HK-2 (cell line): ENCODE data around the gene DYRK4.

Experiments used
- DNase-seq: peaks from one replicate; pipeline ENCODE4 v3.0.0-alpha.2; 2018; ENCODE audit not compliant: unreplicated experiment

The DYRK4 gene

DNA sequence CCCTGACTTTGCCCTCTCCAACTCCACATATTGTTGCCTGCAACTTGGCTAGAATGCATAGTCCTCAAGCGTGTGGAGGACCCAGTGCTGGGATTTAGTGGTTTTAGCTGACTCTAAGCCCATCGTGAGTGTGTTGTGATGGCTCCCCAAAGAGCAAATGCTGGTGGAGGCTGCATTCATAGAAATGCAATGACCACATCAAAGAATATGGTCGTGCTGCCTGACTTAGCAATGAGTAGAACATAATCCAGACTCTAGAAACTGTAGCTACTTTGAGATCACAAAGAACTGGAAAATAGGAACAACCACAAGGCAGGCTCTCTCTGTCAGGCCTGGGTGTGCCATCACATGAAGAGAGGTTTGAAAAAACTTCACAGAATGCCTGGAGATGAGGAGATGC is 1.3 kb downstream of the DYRK4 start:
- no peak for DNase-seq

DNA sequence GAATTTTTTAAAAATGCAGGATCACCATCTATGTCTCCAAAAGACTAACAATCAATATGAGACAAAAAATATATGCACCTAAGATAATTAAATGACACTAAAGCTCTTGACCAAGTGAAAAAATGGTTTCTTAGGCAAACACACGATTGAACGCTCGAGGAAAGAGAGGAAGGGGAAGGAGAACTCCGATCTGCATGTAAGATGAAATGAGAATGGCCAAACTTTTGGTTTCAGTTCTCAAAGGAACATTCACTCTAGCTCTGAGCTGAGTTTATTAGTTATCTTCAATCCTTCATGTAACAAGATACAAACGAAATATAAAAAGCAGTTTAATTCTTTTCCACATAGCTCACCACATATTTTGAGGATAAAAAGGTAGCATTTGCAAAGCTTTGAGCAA is 2.8 kb downstream of the DYRK4 start:
- DNase-seq = no peak

GRCh38 chr12:4566474-4566873 is 4.5 kb downstream of the DYRK4 start:
- DNase-seq = no peak

DNA sequence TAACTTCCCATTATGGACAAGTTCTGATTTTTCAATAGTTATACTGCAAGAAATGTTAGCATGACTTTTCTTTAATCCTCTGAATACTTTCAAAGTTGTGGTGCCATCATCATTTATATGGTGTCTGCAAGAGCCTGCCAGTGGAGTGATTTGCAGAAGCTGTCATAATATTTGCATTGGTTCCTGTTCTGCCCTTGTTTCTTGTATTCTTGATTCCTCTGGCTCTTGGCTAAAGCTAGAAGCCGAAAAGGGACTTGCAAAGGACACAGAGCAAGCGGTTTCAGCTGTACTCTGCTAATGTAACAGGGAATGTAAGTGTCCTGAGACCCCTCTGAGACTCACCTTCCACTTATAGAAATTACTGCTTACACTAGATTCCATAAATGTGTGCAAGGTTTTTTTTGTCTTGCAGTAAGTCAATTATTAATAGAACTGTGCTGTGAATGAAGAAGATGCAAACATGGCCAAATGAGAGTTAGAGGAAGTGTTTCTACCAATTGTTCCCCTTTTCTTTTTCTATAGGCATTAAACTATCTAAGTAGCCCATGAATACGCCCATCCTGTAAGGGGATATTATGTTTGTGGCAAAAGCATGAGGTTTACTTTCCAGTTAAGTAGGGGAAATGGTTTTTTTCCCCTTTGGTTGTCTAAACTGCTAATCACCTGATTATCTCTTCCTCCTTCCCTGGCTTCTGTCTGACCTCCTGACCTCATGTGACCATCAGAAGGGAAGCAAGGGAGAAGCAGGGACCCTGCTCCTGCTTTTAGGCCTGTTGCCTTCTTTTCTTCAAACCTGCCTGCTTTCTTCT is 5.3 kb downstream of the DYRK4 start:
- DNase-seq = no peak

DNA sequence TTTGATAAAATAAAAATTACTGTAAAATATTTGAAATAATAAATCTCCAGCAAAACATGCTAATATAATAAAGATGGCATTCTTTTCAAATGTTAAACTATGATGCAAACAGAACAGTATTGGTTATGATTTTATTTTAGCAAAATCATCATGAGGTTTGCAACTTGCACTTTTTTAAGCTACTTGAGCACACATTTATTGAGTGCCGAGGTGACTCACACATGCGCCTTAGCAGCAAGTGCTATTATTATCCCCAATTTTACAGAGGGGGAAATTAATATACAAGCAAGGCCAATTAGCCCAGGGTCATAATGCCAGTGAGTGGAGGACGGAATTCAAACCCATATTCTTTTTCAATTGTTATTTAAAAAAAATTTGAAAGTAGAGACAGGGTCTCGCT is 7.3 kb downstream of the DYRK4 start:
- no peak for DNase-seq

DNA sequence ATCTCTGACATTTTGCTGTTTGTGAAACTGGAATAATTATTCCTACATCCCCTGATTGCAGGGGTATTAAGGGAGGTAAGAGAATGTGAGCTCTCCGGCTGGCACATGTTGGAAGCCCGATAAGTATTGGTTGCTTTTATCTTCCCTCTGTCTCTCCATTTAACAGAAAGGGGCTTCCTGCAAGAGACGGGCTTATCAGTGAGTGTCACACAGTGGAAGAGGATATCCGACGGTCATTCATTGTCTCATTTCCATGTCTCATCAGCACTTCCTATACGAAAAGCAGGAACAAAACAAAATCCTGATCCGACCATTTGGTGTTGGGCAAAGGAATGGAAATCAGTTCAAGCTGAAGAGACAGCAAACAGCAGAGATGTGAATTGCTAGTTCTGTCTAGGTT is 10.7 kb downstream of the DYRK4 start:
- no peak for DNase-seq

- DNase-seq = no peak
Measured at GRCh38 chr12:4579305-4580102, 17.5 kb downstream of the DYRK4 start.

- no peak for DNase-seq
Measured at GRCh38 chr12:4580281-4580688, 18.3 kb downstream of the DYRK4 start.

- no peak for DNase-seq
Measured at GRCh38 chr12:4584281-4584680, 22.3 kb downstream of the DYRK4 start.

DNA sequence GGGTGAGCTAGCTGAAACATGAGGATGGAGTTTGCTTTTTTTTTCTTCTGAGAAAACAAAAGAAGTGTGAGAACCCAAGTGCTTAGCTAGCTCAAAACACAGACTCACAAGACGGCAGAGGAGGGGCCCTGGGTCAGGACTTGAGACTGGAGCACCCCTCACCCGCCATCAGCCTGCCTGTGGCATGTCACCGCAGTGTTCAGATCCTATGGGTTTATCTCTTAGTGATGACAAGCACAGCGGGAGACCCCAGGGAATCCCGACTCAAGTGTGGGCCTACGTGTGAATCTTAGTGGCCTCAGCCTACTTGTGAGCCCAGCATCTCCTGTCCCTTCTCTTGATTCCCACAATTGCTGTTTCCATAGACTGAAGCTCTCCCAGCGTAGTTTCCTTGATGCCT is 22.9 kb downstream of the DYRK4 start:
- DNase-seq = no peak

DNA sequence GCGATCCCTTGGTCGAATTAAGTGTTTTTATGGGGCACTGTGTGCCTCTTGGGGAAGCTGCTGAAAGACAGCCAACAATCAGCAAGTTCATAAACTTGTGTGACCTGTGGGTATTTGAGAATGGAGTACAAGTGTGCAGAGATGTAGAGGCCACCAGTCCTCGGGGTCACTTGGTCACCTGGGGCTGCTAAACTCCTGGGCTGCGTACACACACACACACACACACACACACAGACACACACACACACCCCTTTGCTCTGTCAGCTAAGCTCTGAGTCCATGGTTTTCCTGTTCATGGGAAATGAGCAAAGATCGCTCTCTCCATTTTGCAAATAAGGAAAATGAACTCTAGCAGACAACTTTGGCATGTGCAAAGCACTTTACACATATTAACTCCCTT is 24.5 kb downstream of the DYRK4 start:
- no peak for DNase-seq

GRCh38 chr12:4587108-4587507 is 25.1 kb downstream of the DYRK4 start:
- no peak for DNase-seq

GRCh38 chr12:4588916-4589315 is 26.9 kb downstream of the DYRK4 start:
- DNase-seq = no peak

DNA sequence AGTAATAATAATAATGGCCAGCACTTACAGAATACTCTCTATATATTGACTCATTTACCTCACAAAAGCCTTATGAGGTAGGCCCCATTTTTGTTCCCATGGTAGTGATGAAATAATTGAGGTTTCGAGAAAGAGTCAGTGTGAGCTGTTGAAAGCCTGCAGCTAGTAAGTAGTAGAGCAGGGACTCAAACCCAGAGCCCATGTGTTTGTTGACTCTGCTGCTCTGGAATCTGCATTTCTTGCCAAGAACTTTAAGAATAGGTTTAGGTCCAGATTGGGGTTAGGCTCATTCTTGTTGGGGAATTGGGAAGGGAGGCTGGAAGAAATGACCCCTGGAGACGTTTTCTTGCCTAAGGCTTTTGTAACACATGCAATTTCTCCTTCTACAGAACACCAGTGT is 27.9 kb downstream of the DYRK4 start:
- DNase-seq = no peak

- no peak for DNase-seq
Measured at GRCh38 chr12:4591180-4591687, 29.2 kb downstream of the DYRK4 start.

- DNase-seq = no peak
Measured at GRCh38 chr12:4595881-4596280, 33.9 kb downstream of the DYRK4 start.

GRCh38 chr12:4603421-4603820 is 41.4 kb downstream of the DYRK4 start:
- DNase-seq = no peak

DNA sequence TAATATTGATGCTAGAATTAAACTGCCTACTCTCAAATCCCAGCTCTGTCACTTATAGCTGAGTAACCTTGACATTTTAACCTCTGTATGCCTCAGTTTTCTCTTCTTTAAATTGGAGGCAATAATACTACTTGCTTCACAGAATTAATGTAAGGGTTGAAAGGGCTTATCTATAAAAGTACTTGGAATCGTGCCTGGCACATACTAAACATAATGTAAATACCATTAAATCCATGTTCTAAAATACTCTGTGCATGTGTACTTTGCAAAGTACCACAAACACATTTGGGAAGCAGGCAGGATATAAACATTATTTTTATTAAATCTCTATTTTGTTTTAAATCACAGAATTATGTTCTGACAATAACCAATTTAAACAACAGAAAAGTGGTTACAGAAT is 41.9 kb downstream of the DYRK4 start:
- no peak for DNase-seq

DNA sequence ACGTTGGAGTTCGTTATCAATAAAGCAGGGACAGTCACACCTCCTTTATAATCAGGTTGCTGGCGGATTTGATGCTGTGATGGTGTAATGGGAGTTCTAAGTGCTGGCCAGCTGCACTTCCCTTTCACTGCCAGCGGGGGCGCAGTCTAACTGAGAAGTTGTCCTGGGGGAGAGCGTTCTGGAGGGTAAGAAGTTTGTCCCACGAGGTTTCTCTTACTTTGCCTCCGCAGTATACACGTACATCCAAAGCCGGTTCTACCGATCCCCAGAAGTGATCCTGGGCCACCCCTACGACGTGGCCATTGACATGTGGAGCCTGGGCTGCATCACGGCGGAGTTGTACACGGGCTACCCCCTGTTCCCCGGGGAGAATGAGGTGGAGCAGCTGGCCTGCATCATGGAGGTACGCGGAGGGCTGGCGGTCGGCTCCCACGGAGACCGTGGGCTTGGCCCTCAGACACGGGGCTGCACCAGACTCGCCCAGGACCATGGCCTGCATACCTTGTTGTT is 42.7 kb downstream of the DYRK4 start:
- peak; percentile 81 for DNase-seq

- DNase-seq = no peak
Measured at GRCh38 chr12:4607056-4607455, 45.0 kb downstream of the DYRK4 start.

DNA sequence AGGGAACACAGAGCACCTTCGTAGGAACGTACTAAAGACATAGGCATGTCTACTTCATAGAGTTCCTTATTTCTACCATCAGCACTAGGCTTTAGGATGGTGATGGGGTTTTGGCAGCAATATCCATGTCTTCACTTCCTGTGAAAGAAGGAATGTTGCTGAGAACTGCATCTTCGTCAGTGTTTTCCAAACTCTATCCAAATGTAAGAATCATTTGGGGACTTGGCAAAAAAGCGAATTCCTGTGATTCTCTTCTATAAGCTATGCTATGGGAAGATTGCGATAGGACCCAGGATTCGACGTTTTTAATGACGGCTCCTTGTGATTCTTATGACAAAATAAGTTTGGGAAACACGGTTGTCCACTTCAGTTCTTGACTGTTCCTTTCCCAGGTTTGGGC is 47.1 kb downstream of the DYRK4 start:
- DNase-seq = no peak

DNA sequence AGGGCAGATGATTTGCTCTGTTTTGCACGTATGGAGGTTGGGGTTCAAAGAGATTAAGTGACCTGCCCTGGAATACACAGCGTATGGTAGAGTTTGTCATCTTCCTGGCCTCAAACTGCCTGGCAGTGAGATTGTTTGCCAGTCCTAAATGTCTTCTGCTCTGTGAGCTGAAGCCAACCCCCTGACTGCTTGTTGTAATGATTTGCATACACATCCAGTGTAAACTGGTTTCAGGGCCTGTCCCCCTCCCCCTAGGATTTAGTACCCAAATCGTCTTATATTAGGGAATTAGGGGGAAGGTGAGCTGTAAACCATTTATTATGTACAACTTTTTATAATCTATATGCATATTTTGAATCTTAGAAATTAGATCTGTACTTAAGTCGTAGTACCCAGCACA is 48.5 kb downstream of the DYRK4 start:
- no peak for DNase-seq

DNA sequence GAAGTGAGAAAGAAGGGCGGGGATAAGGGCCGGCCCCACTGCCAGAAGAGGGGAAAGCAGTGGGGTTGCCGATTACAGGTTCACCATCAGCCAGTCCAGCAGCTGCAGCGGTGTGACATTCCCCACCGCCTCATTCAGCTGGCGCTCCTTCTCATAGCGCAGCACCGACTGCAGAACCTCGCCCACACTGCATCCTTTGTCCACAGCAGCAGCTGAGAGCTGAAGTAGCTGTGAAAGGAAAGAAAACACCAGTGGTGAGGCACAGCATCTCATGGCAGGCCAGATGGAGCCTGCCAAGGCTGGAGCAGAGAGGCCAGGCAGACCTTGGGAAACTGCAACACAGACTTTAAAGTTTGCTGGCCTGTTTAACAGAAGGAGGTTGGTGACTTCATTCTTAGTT is 53.7 kb downstream of the DYRK4 start:
- DNase-seq = no peak
